HG03139 (cell line): ENCODE measurements around the gene SMIM44.

Experiments
- ATAC-seq: cut with Tn5 transposase; IDR thresholded peaks from one replicate; pipeline ENCODE4 v1.9.1; 2021; ENCODE audit not compliant: unreplicated experiment

The SMIM44 gene

GRCh38 chr19:3501780-3502179, 18.5 kb upstream of the SMIM44 start:
- ATAC-seq: no peak

- peak; percentile 75 for ATAC-seq
Measured at GRCh38 chr19:3500429-3501101, 17.3 kb upstream of the SMIM44 start, which contains the start of gene DOHH. TSS of gene DOHH (minus strand) at chr19:3500674. CDS start at chr19:3496814, 3,860 bp downstream.

- ATAC-seq: no peak
Measured at GRCh38 chr19:3499738-3500428, 16.6 kb upstream of the SMIM44 start.

- ATAC-seq: no peak
Measured at GRCh38 chr19:3497757-3498520, 14.7 kb upstream of the SMIM44 start.

GRCh38 chr19:3496392-3497273, 13.4 kb upstream of the SMIM44 start:
- no peak for ATAC-seq

- ATAC-seq: no peak
Measured at GRCh38 chr19:3494559-3494958, 11.3 kb upstream of the SMIM44 start.

GRCh38 chr19:3494051-3494450, 10.8 kb upstream of the SMIM44 start:
- no peak for ATAC-seq

- no peak for ATAC-seq
Measured at GRCh38 chr19:3493651-3494050, 10.4 kb upstream of the SMIM44 start.

GRCh38 chr19:3492919-3493318, 9.7 kb upstream of the SMIM44 start:
- no peak for ATAC-seq

- no peak for ATAC-seq
Measured at GRCh38 chr19:3492131-3492839, 9.0 kb upstream of the SMIM44 start.

GRCh38 chr19:3491396-3492119, 8.3 kb upstream of the SMIM44 start:
- ATAC-seq: no peak

GRCh38 chr19:3482507-3483225, 575 bp downstream of the SMIM44 start:
- no peak for ATAC-seq

GRCh38 chr19:3481241-3482090, 1.8 kb downstream of the SMIM44 start:
- no peak for ATAC-seq

- ATAC-seq: no peak
Measured at GRCh38 chr19:3480383-3481091, 2.7 kb downstream of the SMIM44 start, which contains the start of gene SMIM24. TSS of gene SMIM24 (minus strand) at chr19:3480525. CDS start at chr19:3480463, 62 bp downstream.

GRCh38 chr19:3479834-3480215, 3.4 kb downstream of the SMIM44 start:
- no peak for ATAC-seq

- ATAC-seq: no peak
Measured at GRCh38 chr19:3479177-3479833, 3.9 kb downstream of the SMIM44 start.
